GM18499 (cell line): ENCODE data around the gene GRID1.
"Not testable (repeated sequence)": the region's sequence is repeated elsewhere in the genome, so short reads cannot be mapped to it uniquely, and the experiment has no call there.

Experiments used
- ATAC-seq: cut with Tn5 transposase; IDR thresholded peaks from one replicate; pipeline ENCODE4 v1.9.1; 2021; ENCODE audit warnings: moderate number of reproducible peaks; ENCODE audit not compliant: insufficient read depth, unreplicated experiment

Gene GRID1

DNA sequence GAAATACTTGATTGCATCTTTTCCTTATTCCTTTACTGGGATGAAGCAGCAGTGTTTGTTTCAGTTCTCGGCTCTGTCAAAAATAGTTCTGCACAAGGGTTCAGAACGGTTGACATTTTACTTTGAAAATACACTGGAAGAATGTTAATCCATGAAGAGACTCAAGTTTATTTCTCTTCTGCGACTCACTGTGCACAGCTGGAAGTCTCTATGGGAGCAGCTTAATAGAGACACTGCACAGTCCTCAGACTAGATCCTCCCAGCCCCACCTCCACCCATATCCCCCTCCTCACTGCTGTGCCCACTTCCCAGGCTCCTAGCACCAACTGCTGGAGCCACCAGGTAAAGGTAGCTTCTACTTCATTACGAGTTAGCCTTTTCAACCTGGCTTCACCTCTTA is 517.8 kb downstream of the GRID1 start:
- no peak for ATAC-seq

DNA sequence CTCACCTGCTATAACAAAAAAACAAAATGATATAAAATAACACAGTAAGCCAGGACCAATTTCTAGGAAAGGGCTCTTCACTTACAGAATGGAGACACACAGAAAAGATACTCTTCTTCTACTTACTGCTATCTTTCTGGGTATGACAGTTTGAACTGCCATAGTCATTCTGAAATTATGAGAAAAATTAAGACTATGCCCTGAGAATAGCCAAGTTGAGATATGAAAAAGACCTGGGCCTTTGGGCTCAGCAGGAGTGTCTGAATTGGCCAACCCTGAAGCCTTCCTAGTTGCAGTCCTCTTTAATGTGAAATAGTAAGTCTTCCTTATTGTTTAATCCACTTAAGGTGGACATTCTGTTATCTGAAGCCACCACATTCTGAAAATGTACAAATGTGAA is 519.5 kb downstream of the GRID1 start:
- ATAC-seq = no peak

DNA sequence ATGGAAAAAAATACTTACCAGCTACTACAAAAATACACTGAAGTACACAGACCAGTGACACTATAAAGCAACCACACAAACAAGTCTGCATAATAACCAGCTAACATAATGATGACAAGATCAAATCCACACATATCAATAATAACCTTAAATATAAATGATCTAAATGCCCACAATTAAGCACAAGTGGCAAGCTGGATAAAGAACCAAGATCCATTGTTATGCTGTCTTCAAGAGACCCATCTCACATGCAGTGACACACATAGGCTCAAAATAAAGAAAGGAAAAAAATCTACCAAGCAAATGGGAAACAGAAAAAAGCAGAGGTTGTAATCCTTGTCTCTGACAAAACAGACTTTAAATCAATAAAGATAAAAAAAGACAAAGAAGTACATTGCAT is 527.9 kb downstream of the GRID1 start:
- ATAC-seq = not testable (repeated sequence)

DNA sequence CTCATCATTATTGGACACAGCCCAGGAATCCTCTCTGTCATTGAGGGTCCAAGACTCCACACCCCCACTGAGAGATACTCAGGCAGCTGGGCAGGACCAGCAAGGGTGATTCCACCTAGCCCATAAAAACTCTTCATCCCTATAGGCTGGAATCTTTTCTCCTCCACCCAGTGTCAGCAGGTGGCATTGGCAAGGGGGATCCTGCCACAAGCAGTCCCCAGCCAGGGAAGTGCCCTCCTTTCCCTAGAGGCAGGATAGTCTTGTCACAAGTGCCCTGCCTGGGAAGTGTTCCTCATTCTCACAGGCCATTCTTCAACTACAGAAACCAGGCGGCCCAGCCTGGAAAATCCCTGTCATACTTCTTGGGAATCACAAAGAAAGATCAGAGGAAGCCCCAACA is 533.6 kb downstream of the GRID1 start:
- ATAC-seq = no peak

DNA sequence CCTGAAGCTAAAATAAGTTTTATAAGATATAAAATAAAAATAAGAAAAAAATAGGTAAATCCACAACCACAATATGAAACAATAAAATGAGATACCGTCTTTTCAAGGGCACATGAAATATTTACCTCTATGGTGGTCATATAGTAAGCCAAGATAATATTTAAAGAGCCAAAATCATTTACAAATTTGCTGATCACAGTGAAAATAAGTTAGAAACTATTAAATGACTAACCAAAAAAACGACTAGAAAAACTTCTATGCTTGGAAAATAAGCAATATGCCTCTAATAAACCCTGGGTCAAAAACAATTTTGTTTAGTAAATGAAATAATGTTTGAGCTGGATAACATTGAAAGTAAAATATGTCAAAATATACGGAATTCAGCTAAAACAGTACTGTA is 535.2 kb downstream of the GRID1 start:
- no peak for ATAC-seq

- no peak for ATAC-seq
Observed at GRCh38 chr10:85826377-85826776, 540.2 kb downstream of the GRID1 start.

- ATAC-seq = no peak
Observed at GRCh38 chr10:85811405-85811804, 555.2 kb downstream of the GRID1 start.

GRCh38 chr10:85810674-85811073 is 555.9 kb downstream of the GRID1 start:
- ATAC-seq = no peak

DNA sequence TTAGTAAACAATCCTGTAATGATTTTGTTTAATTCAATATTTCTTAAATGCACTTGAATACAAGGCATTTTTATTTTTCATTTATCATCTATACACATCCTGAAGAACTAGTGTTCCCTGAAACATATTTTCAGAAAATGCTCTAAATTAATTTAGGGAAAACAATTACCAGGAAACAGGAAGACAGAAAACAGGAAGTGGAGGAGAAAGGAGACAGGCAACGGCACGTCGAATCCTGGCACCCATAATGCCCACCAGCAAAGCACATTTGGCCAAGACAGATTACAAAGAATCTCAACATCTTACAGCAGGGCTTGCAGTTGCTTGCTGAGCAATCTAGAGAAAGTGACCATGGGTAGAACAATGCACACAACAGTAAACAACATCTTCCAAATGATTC is 571.1 kb downstream of the GRID1 start:
- no peak for ATAC-seq

- no peak for ATAC-seq
Observed at GRCh38 chr10:85794553-85794952, 572.0 kb downstream of the GRID1 start.

DNA sequence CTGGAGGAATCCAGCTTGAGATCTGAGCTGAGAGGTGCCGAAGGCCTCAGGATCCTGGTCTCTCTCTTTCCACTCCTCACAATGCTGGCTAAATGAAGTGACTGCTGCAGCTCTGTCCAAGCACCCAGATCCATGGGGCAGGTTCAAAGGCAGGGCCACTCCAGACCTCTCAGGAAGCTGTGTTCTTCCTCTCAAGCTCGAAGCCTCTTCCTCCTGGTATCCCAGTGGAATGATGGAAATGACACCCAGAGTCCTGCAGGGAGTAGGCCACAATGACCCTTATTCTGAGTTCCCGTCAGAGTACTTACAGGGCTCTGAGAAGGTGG is 574.1 kb downstream of the GRID1 start:
- no peak for ATAC-seq

DNA sequence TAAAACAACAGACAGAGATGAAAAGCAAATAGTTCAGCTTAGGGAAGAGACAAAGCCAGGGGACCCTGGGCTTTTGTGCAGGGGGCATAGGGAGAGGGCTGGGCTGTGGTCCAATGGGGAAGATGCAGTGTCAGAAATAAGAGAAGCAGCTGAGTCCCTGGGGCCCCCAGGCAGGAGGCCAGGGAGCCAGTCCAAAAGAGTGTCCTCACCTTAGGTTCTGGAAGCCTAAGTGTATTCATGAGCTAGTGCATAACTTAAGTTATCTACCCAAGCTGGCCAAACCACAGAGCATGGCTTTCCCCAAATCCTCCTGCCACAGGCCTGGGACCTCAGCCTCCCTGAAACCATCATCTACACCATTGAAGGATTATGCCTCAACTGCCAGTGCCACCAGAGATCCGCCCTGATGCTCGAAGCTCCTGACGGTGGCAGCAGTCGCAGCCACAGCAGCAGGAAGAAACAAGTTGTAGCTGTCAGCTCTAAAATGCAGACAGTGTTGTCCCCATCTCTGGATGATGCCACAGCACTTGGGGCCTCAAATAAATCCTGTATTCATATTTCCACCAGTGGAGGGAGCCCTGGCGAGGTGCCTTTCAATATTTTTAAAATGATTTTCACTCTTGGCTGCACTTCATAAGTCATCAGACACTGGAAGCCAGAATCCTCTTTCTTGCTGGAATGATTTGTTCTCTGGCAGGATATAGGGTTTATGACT is 574.6 kb downstream of the GRID1 start:
- no peak for ATAC-seq

- no peak for ATAC-seq
Observed at GRCh38 chr10:85789982-85790789, 576.4 kb downstream of the GRID1 start.

DNA sequence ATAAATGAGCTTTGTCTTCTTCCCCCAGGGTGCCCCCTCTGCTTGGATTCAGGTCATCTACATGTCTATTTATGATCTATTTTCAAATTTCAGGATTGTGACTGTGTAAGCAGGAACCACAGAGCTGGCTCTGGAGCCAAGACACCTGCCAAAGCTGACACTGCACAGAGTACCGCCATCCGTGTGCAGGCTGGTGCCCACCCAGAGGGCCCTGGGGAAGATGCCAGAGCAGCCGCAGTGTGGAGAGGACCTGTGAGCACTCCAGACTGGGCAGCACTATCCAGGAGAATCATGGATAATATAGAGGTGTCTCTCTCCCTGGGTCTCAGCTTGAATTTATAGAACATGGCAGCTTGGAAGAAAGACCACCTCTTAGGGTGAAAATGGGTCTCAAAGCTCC is 577.5 kb downstream of the GRID1 start:
- no peak for ATAC-seq

- ATAC-seq = no peak
Observed at GRCh38 chr10:85788570-85788969, 578.0 kb downstream of the GRID1 start.

DNA sequence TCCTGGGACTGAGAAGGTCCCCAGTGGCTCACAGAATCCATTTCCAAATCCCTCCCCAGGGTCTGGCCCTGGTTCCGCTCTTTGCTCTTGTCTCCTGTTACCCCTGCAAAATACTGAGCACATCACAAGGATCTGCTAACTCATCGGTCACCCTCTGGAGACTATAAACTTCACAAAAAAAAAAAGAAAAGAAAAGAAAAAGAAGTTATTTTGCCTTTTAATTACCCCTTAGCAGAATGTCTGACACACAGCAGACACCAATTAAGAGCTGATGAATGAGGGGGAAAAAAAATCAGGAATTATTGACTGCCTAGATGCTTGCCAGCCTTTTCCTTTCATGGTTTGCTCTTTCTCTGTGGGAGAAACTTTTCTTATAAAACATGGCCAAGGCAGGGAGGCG is 578.7 kb downstream of the GRID1 start:
- no peak for ATAC-seq

- no peak for ATAC-seq
Observed at GRCh38 chr10:85787393-85787792, 579.2 kb downstream of the GRID1 start.

- ATAC-seq = no peak
Observed at GRCh38 chr10:85786401-85786899, 580.1 kb downstream of the GRID1 start.

GRCh38 chr10:85784792-85785191 is 581.8 kb downstream of the GRID1 start:
- ATAC-seq = no peak

DNA sequence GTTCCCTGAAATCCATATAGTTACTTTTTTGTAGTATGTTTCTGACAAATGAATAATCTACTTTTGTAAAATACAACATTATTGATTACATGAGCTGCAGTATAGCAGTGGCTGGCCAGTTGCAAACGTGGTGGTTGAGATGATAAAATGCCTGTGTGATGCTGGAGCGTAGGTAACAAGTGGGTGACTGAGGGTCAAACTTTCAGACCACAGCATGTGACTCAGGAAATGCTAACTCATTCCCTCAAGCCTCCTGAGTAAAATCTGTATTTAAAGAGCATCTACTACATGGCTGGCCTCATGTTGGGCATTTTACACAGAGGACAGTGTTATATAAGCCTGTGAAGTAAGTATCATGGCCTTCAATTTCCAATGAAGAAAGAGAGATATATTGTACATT is 585.2 kb downstream of the GRID1 start:
- ATAC-seq = no peak

GRCh38 chr10:85778074-85778473 is 588.5 kb downstream of the GRID1 start:
- ATAC-seq = no peak

DNA sequence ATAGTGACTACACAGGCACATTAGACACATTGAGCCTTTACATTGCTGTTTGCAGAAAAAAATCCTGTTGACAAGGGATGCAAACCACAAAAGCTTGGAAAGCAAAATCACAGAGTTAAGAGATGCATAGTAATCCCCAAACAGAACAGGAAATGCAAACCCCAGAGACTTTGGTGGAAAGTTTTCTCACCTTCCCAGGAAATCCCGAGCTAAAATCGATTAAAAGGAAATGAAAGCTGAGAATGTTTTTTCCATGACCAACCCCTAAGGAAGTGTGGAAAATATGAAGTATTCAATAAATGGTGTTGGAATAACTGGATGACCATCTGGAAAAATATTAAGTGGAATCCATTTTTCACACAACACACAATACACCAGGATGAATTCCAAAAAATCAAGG is 598.7 kb downstream of the GRID1 start:
- ATAC-seq = no peak
